Activated T-helper 1 cell treated with Interleukin-2 at 50 U/mL for 16 hours (primary cell): Measurements from ENCODE around the gene COL13A1.

Source experiments
- DNase-seq: peaks from one replicate; pipeline ENCODE4 v3.0.0-alpha.2; 2020; ENCODE audit warnings: low read depth

The COL13A1 gene

GRCh38 chr10:69847458-69847857, 45.8 kb downstream of the COL13A1 start:
- DNase-seq, result no peak

GRCh38 chr10:69847883-69848282, 46.2 kb downstream of the COL13A1 start:
- no peak for DNase-seq

DNA sequence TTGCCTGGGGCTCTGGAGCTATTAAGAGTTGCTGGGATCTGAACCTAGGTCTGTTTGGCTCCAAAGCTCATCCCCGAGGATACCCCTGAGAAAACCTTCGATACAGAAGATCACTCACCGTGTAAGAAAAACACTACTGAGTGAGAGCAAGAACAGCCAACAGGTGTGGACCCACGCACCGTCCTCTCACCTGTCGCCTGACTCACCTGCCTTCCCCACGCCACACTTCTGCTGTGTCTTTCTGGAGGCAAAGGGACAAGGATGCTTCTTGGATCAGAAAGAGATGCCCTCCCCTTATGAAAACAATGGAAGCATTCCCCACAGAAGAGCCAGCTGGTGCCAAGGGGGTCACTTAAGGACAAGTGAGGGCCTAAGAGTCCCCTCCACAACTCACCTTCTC, 46.7 kb downstream of the COL13A1 start:
- no peak for DNase-seq

- DNase-seq, result no peak
These were observed 48.1 kb downstream of the COL13A1 start for GRCh38 chr10:69849825-69850224.

GRCh38 chr10:69850440-69850839, 48.7 kb downstream of the COL13A1 start:
- no peak for DNase-seq

GRCh38 chr10:69851306-69851705, 49.6 kb downstream of the COL13A1 start:
- DNase-seq, result no peak

DNA sequence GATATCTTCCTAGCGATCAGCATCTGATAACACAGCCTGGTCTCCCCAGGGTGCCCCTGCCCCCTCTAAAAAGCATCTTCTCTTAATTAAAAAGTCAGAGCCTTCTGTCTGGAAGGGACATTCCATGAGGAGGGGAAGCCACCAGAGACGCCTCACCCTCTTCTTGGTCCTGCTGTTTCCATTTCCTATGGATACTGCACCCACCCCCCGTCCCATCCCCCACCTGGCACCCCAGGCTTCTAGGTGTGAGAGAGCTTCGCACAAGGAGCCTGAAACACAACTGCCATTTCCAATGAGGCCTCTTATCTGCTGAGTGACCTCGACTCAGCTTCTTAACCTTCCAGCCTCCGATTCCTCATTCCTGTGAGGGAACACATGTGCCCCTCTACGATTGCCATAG, 51.4 kb downstream of the COL13A1 start:
- DNase-seq, result no peak

DNA sequence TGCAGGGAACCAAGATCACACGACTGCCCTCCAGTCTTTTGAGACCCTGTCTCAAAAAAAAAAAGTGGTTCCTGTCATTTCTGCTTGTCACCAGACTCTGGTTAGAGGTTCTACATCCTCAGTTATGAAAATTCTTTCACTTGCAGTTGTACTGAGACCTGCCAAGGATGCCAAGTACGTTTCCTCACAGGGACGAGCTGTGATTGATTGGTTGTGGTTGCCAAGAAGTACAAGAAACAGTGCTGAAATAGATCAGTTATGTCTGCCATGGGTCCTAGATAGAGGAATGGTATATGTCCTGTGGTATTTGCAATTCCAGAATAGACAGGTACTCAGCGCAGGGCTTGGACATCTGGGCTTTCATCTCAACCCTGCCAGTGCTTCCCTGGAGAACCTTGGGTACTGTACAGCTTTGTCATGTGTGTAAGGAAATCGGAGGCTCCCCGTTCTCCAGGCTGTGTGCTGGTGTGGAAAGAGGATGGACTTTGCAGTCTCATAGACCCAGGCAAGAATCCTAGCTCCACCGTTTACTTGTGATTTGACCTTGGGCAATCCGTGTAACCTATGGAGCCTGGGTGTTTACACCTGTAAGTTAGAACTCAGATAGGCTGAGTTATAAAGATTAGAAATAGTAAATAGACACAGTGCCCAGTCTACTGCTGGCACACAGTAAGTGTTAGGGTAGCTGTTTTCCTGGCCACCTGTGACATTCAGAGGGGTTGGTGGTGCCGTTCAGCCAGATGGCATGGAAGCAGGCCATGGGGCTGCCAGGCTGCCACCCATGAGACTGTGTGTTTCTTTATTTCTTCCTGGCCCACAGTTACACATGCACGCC, 53.0 kb downstream of the COL13A1 start:
- DNase-seq, result no peak

GRCh38 chr10:69855346-69856111, 53.8 kb downstream of the COL13A1 start:
- no peak for DNase-seq

DNA sequence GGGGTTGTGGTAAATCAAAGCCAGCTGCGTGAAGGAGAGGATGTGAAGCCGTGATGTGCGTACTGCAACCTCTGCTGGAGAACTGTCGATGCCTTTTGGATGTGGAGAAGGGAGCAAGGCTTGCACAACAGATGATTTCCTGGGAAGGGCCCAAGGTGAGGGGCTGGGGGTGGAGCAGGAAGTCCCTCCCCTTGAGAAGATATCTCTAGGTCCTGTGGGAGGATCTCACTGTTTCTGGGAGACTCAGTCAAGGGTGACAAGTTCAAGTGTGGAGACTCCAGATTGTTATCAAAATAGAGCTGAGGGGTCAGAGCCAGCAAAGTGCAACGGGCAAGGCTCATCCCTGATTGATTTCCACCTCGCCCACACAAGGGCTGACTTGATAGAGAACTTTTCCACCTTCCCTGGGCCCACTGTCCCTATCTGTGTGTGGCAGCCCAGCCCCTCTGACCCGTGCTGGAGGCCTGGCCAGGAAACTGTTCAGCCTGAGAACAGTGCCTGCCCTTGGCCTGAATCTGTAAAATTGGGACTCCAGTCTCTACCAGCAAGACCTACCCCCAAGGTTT, 55.0 kb downstream of the COL13A1 start:
- DNase-seq, result no peak

DNA sequence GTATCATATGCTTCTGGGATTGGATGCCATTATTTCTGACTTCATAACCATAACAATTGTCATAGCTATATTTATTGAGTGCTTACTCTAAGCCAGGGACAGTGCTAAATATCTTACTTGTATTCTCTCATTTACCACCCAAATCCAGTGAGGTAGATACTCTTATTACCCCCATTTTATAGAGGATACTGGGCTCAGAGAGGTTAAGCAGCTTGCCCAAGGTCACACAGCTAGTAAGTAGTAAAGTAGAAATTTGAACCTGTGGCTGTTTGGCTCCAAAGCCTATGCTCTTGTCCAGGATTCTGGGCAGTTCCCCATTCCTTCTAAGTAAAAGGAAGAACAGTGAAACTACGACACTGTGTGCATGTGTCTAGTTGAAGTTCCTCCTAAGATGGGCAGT, 56.5 kb downstream of the COL13A1 start:
- DNase-seq, result no peak

- DNase-seq, result no peak
These were observed 58.6 kb downstream of the COL13A1 start for GRCh38 chr10:69860271-69860670.

DNA sequence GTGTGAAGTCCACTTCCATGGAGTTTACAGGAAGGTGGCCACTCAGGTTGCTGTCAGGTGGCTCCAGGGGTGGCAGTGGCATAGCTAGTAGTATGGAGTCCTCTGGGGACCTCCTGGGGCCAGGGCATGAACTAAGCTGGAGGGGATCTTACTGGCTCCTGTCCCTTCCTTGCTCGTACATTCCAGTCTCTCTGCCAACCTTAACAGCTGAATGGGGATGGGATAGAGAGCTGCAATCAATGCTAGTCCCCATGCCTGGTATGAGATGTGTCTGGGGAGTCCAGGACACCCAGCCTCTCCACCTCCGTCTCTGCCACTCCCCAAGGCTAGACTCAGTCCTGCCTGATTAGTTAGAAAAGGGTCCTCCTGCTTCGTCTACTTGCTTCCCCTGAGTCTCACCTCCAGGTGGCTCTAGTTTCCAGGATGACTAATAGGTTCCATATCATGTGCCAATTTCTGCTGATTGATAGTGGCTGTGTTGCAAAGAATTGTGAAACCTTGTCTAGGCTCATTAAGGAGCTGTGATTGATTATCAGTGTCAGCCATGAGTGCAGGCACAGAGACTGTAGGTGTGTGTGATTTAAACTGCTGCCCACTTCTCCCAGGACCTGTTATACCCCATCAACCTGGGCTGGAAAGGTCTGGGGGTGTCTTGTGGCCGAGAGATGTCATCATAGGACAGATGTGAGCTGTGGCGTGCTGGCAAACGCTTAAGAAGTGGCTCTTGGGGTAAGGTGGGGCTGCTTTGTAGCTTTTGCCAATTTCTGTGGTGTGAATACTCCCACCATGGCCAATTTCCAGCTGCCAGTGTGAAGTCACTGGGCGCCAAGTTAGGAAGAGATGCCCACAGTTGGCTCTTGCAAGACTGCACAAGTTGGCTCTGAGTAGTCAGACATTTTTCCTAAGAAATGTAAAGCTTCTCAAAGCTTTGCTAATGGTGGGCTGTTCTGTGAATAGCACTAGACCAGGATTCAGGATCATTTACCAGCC, 59.8 kb downstream of the COL13A1 start:
- DNase-seq, result no peak

DNA sequence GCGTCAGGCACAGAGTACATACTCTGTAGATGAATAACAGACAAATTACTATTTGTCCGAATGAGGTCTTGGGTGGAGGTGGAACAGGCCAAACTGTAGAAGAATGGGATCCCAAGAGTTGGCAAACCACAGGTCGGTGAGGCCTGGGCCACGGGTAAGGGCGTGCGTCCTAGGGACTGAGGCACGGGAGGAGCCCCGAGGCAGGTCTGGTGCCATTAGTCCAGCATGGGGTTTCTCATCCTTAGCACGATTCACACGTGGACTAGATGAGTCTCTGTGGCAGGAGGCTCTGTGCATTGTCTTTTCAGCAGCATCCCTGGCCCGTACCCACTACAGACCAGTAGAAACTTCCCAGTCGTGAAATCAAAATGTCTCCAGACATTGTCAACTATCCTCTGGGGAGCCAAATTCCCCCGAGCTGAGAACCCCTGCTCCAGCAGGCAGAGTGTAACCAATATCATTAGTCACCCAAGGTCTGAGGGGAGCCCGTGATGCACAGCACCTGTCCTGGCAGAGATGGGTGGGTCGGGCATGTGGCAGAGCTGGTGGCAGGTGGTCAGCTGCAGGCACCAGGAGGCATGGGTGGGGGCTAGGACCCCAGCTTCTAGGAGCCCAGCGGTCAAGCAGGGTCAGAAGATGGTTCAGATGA, 61.3 kb downstream of the COL13A1 start:
- no peak for DNase-seq

GRCh38 chr10:69863580-69863979, 61.9 kb downstream of the COL13A1 start:
- no peak for DNase-seq

DNA sequence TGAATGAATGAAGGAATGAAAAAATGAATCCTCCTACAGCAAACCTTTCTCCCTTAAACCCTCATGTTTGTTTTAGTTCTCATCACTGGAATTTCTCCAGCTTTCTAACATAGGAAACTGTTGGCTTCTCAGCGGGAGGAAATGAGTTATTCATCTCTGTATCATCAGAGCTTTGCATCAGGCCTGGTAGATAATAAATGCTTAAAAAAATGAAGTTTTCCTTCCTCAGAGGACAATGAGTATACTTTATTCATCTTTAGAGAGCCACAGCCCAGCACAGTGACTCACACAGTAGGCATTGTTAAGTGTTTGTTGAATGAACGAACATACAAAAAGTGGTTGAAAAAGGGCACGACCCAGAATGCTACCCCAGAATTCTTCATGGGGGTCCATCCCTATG, 62.6 kb downstream of the COL13A1 start:
- no peak for DNase-seq

GRCh38 chr10:69865450-69865849, 63.7 kb downstream of the COL13A1 start:
- DNase-seq, result no peak

DNA sequence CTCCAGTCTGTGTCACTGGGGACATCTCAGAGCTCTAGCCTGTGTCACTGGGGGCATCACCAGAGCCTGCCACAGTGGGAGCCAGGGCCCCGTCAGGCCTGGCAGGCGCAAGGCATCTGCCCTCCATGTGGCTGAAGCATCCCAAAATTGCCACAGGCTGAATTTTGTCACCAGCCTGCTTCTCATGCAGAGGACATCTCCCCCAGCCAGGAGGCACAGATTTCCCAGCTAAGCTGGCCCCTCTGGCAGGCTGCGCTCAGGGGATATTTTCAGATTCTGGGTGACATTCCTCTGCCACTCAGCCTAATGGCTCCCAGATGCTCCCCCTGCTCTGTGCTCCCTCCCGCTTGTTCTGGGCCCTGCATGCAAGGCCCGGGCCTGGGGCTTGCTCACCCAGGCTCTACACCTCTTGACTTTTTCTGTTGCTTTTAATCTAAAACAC, 64.6 kb downstream of the COL13A1 start:
- no peak for DNase-seq

DNA sequence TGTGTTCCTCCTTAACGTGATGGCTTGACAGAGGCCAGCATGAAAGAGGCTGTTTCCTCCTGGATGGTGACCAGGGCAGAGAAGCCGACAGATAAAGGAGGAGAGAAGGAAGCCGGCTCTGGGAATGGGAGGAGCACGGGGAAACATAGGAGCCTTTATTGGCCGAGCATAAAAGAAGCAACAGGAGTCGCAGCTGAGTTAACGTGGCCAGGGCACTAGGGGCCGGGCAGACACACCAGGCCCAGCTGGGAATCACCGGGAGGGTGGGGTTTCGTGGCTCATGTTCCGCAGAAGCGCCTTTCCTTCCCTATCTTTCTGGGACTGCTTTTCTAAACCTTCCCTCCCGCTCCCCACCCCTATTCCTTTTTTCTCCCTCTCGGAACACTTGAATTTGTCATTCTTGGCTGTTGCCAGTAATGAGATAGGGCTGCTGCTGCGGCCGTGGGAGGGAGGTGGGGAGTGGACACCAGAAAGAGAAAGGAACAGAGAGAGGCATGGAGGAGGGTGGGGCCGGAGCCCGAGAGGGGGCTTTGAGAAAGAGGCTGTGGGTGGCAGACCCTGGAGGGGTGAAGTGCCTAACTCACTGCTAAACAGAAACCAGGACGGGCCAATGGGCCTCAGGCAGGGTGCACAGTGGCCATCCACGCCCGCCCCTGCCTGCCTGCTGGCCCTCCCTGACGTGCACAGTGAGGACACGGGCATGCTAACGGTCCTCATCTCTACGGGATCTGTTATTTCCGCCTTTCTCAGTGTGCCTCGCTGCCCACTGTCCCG, 65.2 kb downstream of the COL13A1 start:
- no peak for DNase-seq
